GM21367 (cell line): ENCODE measurements around the gene LIN37.
A peak's percentile ranks its signal among the peaks of the same experiment; 100 is the strongest.
"Not testable (repeated sequence)": the region's sequence is repeated elsewhere in the genome, so short reads cannot be mapped to it uniquely, and the experiment has no call there.

Experiments used
- ATAC-seq: cut with Tn5 transposase; IDR thresholded peaks from one replicate; pipeline ENCODE4 v1.9.1; 2021; ENCODE audit not compliant: unreplicated experiment

LIN37 gene

DNA sequence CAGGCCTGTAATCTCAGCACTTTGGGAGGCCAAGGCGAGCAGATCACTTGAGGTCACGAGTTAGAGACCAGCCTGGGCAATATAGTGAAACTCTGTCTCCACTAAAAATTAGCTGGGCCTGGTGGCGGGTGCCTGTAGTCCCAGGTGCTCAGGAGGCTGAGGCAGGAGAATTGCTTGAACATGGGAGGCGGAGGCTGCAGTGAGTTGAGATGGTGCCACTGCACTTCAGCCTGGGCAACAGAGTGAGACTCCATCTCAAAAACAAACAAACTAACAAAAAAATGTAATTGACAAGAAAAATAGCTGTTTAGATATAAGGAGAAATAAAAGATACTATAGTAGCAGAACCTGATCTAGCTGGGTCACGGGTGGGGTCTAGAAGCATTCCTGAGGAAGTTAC is 24.0 kb downstream of the LIN37 start:
- ATAC-seq, result not testable (repeated sequence)

DNA sequence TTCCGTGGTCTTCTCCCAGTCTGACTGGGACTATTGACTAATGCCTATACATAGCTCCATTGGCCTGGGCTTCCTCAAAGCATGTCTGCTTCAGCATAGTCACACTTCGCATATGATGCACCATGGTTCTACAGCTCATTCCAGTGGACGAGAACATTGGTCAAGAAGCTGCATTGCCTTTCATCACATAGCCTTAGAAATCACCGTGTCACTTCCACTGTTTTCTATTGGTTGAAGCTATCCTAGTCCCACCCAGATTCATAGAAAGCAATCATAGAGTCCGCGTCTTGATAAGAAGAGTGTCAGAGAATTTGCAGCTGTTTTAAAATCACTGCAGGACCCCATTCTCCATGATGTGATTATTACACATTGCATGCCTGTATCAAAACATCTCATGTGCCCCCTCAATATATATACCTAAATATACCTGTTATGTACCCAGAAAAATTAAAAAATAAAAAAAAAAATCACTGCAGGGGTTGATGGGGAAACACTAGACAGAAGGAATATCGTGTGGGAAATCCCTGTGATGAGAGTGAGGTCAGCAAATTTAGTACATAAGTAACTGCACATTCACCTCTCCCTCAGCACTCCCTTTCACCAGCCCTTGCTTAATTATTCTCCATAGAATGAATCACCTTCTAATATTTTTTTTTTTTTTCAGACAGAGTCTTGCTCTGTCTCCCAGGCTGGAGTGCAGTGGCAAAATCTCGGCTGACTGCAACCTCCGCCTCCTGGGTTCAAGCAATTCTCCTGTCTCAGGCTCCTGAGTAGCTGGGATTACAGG is 24.8 kb downstream of the LIN37 start:
- ATAC-seq, result no peak

DNA sequence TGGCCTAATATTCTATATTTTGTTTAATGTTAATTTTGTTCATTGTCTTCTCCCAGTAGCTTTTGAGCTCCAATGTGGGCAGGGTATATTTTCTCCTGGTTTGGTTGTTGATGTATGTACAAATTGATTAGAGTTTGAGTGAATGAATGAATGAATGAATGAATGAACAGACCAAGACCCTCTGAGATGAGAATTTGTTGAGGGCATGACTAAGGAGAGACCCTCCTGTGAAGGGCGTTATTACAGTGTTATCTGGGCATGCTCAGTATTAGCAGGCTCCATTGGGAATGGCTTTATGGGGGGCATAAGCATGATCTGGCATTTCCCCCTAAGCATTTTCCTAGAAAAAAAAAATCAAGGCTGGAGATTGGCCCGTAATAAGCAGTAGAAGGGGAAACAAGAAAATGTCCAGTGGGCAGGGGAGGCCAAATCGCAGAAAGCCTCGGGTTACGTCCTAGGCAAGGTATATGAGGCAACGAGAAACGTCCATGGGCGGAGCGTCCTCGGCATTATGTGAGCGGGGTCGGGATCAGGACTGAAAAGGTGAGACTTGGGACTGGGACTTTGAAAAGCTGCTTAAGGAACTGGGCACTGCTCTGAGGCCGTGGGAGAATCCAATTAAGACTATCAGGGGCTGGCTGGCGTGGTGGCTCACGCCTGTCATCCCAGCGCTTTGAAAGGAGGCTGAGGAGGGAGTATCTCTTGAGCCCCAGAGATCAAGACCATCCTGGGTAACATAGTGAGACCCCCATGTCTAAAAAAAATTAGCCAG is 26.1 kb downstream of the LIN37 start:
- no peak for ATAC-seq

GRCh38 chr19:35775046-35775297 is 26.6 kb downstream of the LIN37 start:
- no peak for ATAC-seq

GRCh38 chr19:35775298-35776101 is 27.1 kb downstream of the LIN37 start, which contains the start of gene ARHGAP33:
Gene ARHGAP33 (plus strand): TSS chr19:35775564. CDS start chr19:35775659, 95 bp downstream.
- ATAC-seq, result peak; percentile 75

DNA sequence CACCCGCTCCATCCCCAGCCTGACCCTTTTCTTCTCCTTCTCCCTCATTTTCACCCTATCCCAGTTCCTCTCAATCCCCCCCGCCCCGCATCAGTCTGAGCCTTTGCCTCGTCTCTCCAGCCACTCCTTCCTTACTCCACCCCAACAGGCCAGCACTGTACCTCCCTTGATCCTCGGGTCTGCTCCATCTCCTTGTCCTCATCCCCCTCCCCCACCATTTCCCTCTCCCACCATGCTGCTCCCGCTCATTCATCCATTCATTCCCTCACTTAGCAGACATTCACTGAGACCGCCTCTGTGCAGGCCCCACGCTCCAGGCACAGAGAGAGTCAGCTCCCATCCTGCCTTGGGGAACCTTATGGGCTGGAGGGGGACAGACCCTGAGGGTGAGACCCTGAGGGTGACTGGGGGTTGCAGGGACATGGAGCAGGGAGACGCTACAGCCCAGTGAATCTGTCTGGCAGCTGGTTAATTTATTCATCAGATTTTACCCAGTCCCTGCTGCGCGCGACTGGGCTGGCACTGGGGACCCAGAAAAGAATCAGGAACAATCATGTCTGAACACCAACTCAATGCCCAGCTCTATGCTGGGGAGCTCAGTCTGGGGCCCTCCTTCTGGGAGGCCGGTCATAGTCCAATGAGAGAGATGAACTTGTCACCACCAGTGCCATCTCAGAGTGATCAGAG is 27.9 kb downstream of the LIN37 start:
- ATAC-seq, result no peak

DNA sequence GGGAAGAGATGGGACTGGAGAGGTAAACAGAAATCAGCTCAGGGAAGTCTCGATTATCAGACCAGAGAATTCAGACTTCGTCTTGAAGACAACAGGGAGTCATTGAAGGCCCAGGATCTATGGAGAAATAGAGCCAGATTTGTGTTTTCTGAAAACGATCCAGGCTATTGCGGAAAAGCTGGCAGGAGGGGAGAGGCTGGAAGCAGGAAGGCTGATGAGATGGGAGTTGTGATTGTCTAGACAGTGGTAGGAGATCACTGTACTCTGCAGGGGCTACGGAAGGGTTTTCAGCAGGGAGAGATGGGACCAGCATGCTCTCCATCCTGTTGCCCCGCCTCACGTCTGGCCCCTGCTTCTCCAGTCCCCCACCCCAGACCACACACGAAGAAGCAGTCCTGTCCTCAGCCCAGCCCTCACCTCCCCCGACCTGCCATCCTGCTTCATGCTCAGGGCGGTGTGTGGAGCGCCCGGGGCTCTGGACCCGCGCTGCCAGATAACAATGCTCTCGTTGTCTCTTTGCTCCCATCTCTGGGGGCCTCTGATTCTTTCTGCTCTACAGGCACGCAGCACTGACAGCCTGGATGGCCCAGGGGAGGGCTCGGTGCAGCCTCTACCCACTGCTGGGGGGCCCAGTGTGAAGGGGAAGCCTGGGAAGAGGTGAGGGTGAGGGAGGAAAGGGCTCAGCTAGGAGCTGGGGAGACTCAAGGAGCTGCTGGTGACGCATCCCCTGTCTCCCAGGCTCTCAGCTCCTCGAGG is 28.9 kb downstream of the LIN37 start:
- no peak for ATAC-seq

DNA sequence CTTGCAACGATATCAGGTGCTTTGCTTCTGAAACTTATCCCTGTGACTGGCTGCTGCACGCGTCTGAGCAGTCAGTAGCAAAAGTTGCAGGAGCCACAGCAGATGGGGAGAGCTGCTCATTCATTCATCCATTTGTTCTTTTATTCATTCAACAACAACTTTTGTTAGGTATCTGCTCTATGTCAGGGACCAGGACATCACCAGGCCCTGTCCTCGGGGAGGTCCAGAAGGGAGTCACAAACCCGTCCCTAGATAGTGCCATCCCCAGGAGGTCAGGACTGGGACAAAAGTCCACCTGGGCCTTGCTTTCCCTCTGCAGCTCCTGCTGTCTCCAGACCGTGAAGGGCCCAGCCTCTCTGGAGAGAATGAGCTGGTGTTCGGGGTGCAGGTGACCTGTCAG is 29.6 kb downstream of the LIN37 start:
- no peak for ATAC-seq

DNA sequence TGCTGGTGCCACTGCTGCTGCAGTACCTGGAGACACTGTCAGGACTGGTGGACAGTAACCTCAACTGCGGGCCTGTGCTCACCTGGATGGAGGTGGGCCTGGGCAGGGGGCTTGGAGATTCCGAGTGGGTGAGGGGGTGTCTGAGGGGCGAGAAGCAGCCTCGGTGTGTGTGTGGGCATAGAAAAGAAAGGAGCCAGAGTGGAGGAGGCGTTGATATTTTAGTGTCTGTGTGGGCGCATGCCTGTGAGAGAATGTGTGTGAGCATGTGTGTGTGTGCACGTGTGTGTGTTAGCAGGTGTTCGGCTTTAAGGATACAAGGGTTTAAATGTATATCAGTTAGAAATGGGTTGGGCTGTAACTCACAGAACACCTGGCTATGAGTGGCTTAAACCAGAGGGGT is 30.7 kb downstream of the LIN37 start:
- ATAC-seq, result no peak

GRCh38 chr19:35780058-35780457 is 31.7 kb downstream of the LIN37 start:
- no peak for ATAC-seq

DNA sequence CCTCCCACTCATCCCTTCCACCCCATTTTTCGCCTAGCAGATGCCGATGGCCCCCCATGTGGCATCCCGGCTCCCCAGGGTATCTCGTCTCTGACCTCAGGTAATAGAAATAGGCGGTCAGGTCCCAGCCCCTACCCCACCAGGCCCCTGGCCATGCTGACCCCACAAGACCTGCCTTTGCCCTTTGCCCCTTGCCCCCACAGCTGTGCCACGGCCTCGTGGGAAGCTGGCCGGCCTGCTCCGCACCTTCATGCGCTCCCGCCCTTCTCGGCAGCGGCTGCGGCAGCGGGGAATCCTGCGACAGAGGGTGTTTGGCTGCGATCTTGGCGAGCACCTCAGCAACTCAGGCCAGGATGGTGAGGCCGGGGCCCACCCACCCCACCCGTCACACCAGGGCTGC is 32.3 kb downstream of the LIN37 start:
- no peak for ATAC-seq

GRCh38 chr19:35781650-35782049 is 33.3 kb downstream of the LIN37 start:
- ATAC-seq, result no peak

- no peak for ATAC-seq
Measured at GRCh38 chr19:35782589-35782988, 34.2 kb downstream of the LIN37 start.

GRCh38 chr19:35783469-35784434 is 35.4 kb downstream of the LIN37 start:
- ATAC-seq, result no peak

DNA sequence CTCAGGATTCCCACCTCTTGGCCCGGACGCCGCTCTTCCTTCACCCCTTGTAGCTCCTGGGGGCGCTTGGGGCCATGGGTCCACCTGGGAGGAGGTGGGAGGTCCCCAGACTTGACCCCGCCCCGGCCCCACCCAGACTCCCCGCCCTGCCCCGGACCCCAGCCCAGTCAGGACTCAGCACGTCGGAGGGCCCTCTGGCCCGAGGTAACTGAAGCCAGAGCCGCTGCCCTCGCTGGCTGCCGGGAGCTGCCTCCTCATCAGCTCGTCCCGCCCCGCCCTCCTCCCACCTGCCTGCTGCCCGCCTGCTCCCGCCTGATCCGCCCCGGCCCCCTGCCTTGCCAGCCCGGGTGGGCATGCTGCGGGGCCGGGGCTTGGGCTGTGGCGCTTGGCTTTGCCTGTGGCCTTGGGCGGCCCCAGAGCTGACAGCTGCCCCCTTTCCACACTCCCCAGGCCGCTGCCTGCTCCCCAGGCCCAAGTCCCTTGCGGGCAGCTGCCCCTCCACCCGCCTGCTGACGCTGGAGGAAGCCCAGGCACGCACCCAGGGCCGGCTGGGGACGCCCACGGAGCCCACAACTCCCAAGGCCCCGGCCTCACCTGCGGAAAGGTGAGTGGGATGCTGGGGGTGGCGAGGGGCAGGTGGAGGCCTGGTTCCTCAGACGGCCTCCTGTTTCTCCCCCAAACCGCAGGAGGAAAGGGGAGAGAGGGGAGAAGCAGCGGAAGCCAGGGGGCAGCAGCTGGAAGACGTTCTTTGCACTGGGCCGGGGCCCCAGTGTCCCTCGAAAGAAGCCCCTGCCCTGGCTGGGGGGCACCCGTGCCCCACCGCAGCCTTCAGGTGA is 36.3 kb downstream of the LIN37 start:
- ATAC-seq, result no peak

- no peak for ATAC-seq
Measured at GRCh38 chr19:35785339-35785627, 36.9 kb downstream of the LIN37 start.

GRCh38 chr19:35786299-35787160 is 38.2 kb downstream of the LIN37 start:
- no peak for ATAC-seq
